Peyer's patch (tissue), 4 donors: ENCODE data around the gene DST.

Experiments
- CTCF ChIP-seq, 6 experiments: fragments of 450-650 bp in 4 of 6; fragments of 200-600 bp in 2 of 6; sonication (generic) in 1 of 6; IDR thresholded peaks; one replicate each; pipeline ENCODE4 v1.5.1; 2017 to 2019; ENCODE audit warnings: antibody characterized with exemption in 6 of 6, mild to moderate bottlenecking in 3 of 6, moderate library complexity in 1 of 6
- POLR2A ChIP-seq, 2 donors: fragments of 450-650 bp; IDR thresholded peaks; one replicate each; pipeline ENCODE4 v1.5.1; 2017; ENCODE audit warnings: antibody characterized with exemption in 2 of 2, mild to moderate bottlenecking in 2 of 2, moderate library complexity in 2 of 2

GRCh38 chr6:56517155-56517745 is 125.4 kb downstream of the DST start:
- TF ChIP-seq CTCF (IDR thresholded peaks at IDR 0.05) (no peak), POLR2A (IDR thresholded peaks at IDR 0.05) (no peak)
